ENCODE data around the gene GTPBP3. TPM values are rescaled to one million over a fixed set of nuclear protein-coding genes. Genes with fewer than 3 reads are reported as not detected.
A peak's percentile ranks its signal among the peaks of the same experiment; 100 is the strongest.

Gene GTPBP3
- total and polyA plus RNA-seq, 2 of the 13 experiments (the other 11 are each of a cell fraction or from before 2014, with no cell fraction given): 17.5 to 30.0 TPM

DNA sequence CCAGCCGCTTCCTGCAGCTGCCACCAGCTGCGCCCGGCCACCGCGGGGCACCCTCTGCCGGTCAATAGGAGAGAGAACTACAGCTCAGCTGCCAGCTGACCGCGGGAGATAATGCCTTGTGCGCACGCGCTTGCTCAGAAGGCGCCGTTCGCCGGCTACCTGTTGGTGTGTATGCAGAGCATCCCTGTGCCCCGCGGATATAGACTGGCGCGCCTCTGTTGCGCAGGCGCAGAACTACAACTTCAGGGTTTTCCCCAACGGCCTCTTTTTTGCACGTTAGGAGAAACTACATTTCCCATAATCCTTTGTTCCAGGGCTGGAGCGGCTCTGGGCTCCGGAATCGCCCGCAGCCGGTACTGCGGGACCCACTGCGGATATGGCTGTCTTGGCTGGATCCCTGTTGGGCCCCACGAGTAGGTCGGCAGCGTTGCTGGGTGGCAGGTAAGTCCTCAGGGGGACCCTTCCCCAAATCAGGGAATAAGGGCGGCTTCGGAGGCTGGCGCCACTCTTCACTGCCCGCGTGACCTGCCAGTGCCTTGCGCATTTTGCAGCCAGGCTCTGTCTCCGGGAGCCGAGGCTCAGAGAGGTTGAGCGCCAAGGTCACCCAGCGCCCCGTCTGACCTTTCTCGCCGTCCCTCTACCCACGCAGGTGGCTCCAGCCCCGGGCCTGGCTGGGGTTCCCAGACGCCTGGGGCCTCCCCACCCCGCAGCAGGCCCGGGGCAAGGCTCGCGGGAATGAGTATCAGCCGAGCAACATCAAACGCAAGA, 31.7 kb upstream of the GTPBP3 start, which contains the start of gene MRPL34 (continued):
- TF ChIP-seq HNRNPL (IDR thresholded peaks at IDR 0.05; ENCODE audit: low read depth, low read length) (peak; percentile 100), ZNF18 (CRISPR knock-in tag; IDR thresholded peaks at IDR 0.05; ENCODE audit: insufficient replicate concordance) (no peak), DRAP1 (CRISPR knock-in tag; IDR thresholded peaks at IDR 0.05) (peak; percentile 80), BORCS8-MEF2B (CRISPR knock-in tag; IDR thresholded peaks at IDR 0.05) (peak; percentile 71; the same call in 1 of the 2 replicates), ZNF12 (CRISPR knock-in tag; IDR thresholded peaks at IDR 0.05) (0 out of 2 replicates have a peak, but pooled peaks have one; percentile 35), ZNF256 (CRISPR knock-in tag; conservative IDR thresholded peaks at IDR 0.05) (0 out of 2 replicates have a peak, but pooled peaks have one; percentile 28), ZKSCAN8 (CRISPR knock-in tag; IDR thresholded peaks at IDR 0.05; ENCODE audit: borderline replicate concordance) (peak; percentile 96), ZNF501 (CRISPR knock-in tag; IDR thresholded peaks at IDR 0.05) (peak; percentile 71; the same call in 1 of the 2 replicates), ZBTB34 (CRISPR knock-in tag; IDR thresholded peaks at IDR 0.05) (peak; percentile 68; the same call in 1 of the 2 replicates), YEATS4 (CRISPR knock-in tag; IDR thresholded peaks at IDR 0.05; ENCODE audit: borderline replicate concordance) (peak; percentile 79), ZNF652 (CRISPR knock-in tag; IDR thresholded peaks at IDR 0.05; ENCODE audit: borderline replicate concordance, low read depth) (0 out of 2 replicates have a peak, but pooled peaks have one; percentile 18), ATF7 (IDR thresholded peaks at IDR 0.05) (no peak), ATF7 (CRISPR knock-in tag; IDR thresholded peaks at IDR 0.05) (no peak), RBFOX2 (IDR thresholded peaks at IDR 0.05; ENCODE audit: low read depth, low read length) (peak; percentile 83), PHF20 (CRISPR knock-in tag; IDR thresholded peaks at IDR 0.05) (peak; percentile 51; the same call in 1 of the 2 replicates), ZMAT5 (CRISPR knock-in tag; IDR thresholded peaks at IDR 0.05; ENCODE audit: borderline replicate concordance, low read depth) (no peak), ZSCAN21 (CRISPR knock-in tag; IDR thresholded peaks at IDR 0.05; ENCODE audit: borderline replicate concordance) (peak; percentile 53; the same call in 1 of the 2 replicates)
- TF ChIP-seq, protein P1, sequence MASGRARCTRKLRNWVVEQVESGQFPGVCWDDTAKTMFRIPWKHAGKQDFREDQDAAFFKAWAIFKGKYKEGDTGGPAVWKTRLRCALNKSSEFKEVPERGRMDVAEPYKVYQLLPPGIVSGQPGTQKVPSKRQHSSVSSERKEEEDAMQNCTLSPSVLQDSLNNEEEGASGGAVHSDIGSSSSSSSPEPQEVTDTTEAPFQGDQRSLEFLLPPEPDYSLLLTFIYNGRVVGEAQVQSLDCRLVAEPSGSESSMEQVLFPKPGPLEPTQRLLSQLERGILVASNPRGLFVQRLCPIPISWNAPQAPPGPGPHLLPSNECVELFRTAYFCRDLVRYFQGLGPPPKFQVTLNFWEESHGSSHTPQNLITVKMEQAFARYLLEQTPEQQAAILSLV (CRISPR knock-in tag; IDR thresholded peaks at IDR 0.05; ENCODE audit: borderline replicate concordance): no peak
